ENCODE measurements around the gene PGAP6. TPM values are rescaled to one million over a fixed set of nuclear protein-coding genes. Genes with fewer than 3 reads are reported as not detected.
"Not testable (repeated sequence)": the region's sequence is repeated elsewhere in the genome, so short reads cannot be mapped to it uniquely, and the experiment has no call there.

The PGAP6 gene
- total RNA-seq, 1 experiment from 2014 or later, result 128 TPM

GRCh38 chr16:363110-363765, 18.5 kb downstream of the PGAP6 start:
- peak; percentile 46 for ATAC-seq
- in situ Hi-C loops (cut with HindIII; ENCODE audit: low pct_unique_long_range_greater_than_20kb, low sequenced_read_pairs), result no loop called here
- H3K27ac ChIP-seq (ENCODE audit: low read length), result no peak overlapping the region

GRCh38 chr16:362702-362999, 19.1 kb downstream of the PGAP6 start:
- H3K27ac ChIP-seq (ENCODE audit: low read length); H3K36me3 ChIP-seq (ENCODE audit: control insufficient read depth, insufficient read depth, low read length); intact Hi-C loops (cut with micrococcal nuclease; ENCODE audit: unreplicated experiment); ATAC-seq; DNase-seq (ENCODE audit: low read depth, low spot score); BruUV-seq (replicated peaks); in situ Hi-C loops (cut with HindIII; ENCODE audit: low pct_unique_long_range_greater_than_20kb, low sequenced_read_pairs); H3K4me1 ChIP-seq (ENCODE audit: control insufficient read depth, insufficient read depth, low read length); H3K27me3 ChIP-seq (ENCODE audit: control insufficient read depth, insufficient read depth, low read length); H3K9me3 ChIP-seq (ENCODE audit: control insufficient read depth, insufficient read depth, low read depth, low read length); H3K4me3 ChIP-seq (ENCODE audit: low read depth in 2 of 2, low read length in 2 of 2): not testable (repeated sequence)
- CTCF ChIA-PET, result interaction anchor here (0.5 to 2.1 kb wide), 11 partner anchors 9 to 305 kb away, joined by 3 to 9 read pairs (median 4); partner anchors contain the start of gene AXIN1
- POLR2A ChIA-PET, result interaction anchor here (1.5 kb wide), 1 partner anchor 128 kb away, joined by 3 read pairs; the partner anchor contains the start of gene FAM234A

More at GRCh38 chr16:363110-363765, 18.5 kb downstream of the PGAP6 start:
- ChIA-PET POLR2A (interaction anchor here (1.5 kb wide), 1 partner anchor 128 kb away, joined by 3 read pairs; the partner anchor contains the start of gene FAM234A), CTCF (interaction anchor here (0.7 to 2.1 kb wide), 6 partner anchors 9 to 305 kb away, joined by 3 to 9 read pairs (median 4); no protein-coding TSS in a partner anchor)
- no TSS peak for BruUV-seq (replicated peaks)
- TF ChIP-seq TCF7L2 (IDR thresholded peaks at IDR 0.05; ENCODE audit: low read depth, low read length) (no peak), SIN3A (IDR thresholded peaks at IDR 0.05; ENCODE audit: borderline replicate concordance, insufficient read depth, low read depth, low read length) (no peak), POLR2AphosphoS5 (IDR thresholded peaks at IDR 0.05; ENCODE audit: low read depth, low read length) (no peak), CTCF (IDR thresholded peaks at IDR 0.05) (no peak), REST (IDR thresholded peaks at IDR 0.05; ENCODE audit: insufficient read depth in 1 of 2, low read depth in 2 of 2, low read length in 1 of 2) (no peak)
- no peaks in the 10 kb centered on the region for H3K9me3 ChIP-seq (ENCODE audit: control insufficient read depth, insufficient read depth, low read depth, low read length)
- no peak for DNase-seq (ENCODE audit: low read depth, low spot score)
- intact Hi-C loops (cut with micrococcal nuclease; ENCODE audit: unreplicated experiment), result no loop called here
- H3K4me1 ChIP-seq (ENCODE audit: control insufficient read depth, insufficient read depth, low read length), result peaks cover 9% of the 10 kb centered on the region
- H3K36me3 ChIP-seq (ENCODE audit: control insufficient read depth, insufficient read depth, low read length), result no peaks in the 10 kb centered on the region; the same call in 1 of the 2 replicates
- H3K4me3 ChIP-seq (ENCODE audit: low read depth in 2 of 2, low read length in 2 of 2), result no peak overlapping the region
- no peaks in the 10 kb centered on the region for H3K27me3 ChIP-seq (ENCODE audit: control insufficient read depth, insufficient read depth, low read length)
